ENCODE data around the gene SLC9A1. TPM values are rescaled to one million over a fixed set of nuclear protein-coding genes. Genes with fewer than 3 reads are reported as not detected.

The SLC9A1 gene
- total RNA-seq, 1 experiment from 2014 or later, result 21.7 TPM

- no peaks in the 10 kb centered on the region for H3K27me3 ChIP-seq (ENCODE audit: insufficient read depth, low read length)
- ATAC-seq (no peak), DNase-seq (ENCODE audit: low read depth, low spot score) (no peak)
- TF ChIP-seq POLR2A (IDR thresholded peaks at IDR 0.05; ENCODE audit: borderline replicate concordance, extremely low read depth, insufficient read depth, insufficient read length) (no peak), POLR2AphosphoS5 (IDR thresholded peaks at IDR 0.05; ENCODE audit: low read depth, low read length) (no peak), CBX3 (IDR thresholded peaks at IDR 0.05; ENCODE audit: low read depth) (no peak), YY1 (IDR thresholded peaks at IDR 0.05; ENCODE audit: extremely low read depth, insufficient replicate concordance, low read depth, low read length) (no peak), TCF7L2 (IDR thresholded peaks at IDR 0.05; ENCODE audit: borderline replicate concordance, extremely low read depth, insufficient read depth, insufficient read length) (no peak), ZNF274 (IDR thresholded peaks at IDR 0.05; ENCODE audit: low read depth, low read length) (no peak), EGR1 (IDR thresholded peaks at IDR 0.05; ENCODE audit: low read depth) (no peak), SIN3A (IDR thresholded peaks at IDR 0.05; ENCODE audit: low read depth) (no peak), RAD21 (IDR thresholded peaks at IDR 0.05; ENCODE audit: low read depth) (no peak), CTCF (IDR thresholded peaks at IDR 0.05 in 2 of 3, conservative IDR thresholded peaks at IDR 0.05 in 1 of 3; ENCODE audit: borderline replicate concordance in 1 of 3, insufficient read depth in 1 of 3, low read depth in 2 of 3, low read length in 2 of 3) (no peak), FOSL1 (IDR thresholded peaks at IDR 0.05; ENCODE audit: low read depth) (no peak), ELF1 (IDR thresholded peaks at IDR 0.05; ENCODE audit: borderline replicate concordance, low read depth) (no peak), JUND (IDR thresholded peaks at IDR 0.05) (no peak)
- ChIA-PET POLR2A (no interaction called here), CTCF (no interaction called here), RAD21 (ENCODE audit: low non-redundant PET in 1 of 2, low total read pairs in 2 of 2, uncharacterized antibody in 2 of 2, unreplicated experiment in 2 of 2) (no interaction called here)
- H3K4me1 ChIP-seq (ENCODE audit: control insufficient read depth in 1 of 2, insufficient read depth in 2 of 2, low read length in 2 of 2), result peaks cover 17 to 28% of the 10 kb centered on the region in 2 experiments
- no peak overlapping the region for H3K4me2 ChIP-seq (ENCODE audit: low read length)
- no TSS peak for BruUV-seq (replicated peaks)
- H3K9me3 ChIP-seq (ENCODE audit: control insufficient read depth in 1 of 2, insufficient read depth in 1 of 2, low read depth in 1 of 2, low read length in 2 of 2), result no peaks in the 10 kb centered on the region
- 0 out of 2 replicates have a peak, but pooled peaks cover 11% of the 10 kb centered on the region for H3K79me2 ChIP-seq (ENCODE audit: insufficient read depth, low read length)
- no peak overlapping the region for H3K27ac ChIP-seq (ENCODE audit: low read depth, low read length)
- H4K20me1 ChIP-seq (ENCODE audit: insufficient read depth), result no peaks in the 10 kb centered on the region
- intact Hi-C loops (cut with micrococcal nuclease), result no loop called here
- no peaks in the 10 kb centered on the region for H3K36me3 ChIP-seq (ENCODE audit: control insufficient read depth in 1 of 2, insufficient read depth in 2 of 2, low read length in 2 of 2)
- H3K9me2 ChIP-seq (ENCODE audit: insufficient read depth), result no peaks in the 10 kb centered on the region
- no peak overlapping the region for H3K9ac ChIP-seq (ENCODE audit: low read length)
- no peak overlapping the region for H2AFZ ChIP-seq (ENCODE audit: low read depth, low read length, poor library complexity, severe bottlenecking)
- no peak overlapping the region for H3K4me3 ChIP-seq (replicated peaks in 1 of 2; ENCODE audit: low read depth in 1 of 2, low read length in 2 of 2)
Measured at GRCh38 chr1:27118440-27118689, 36.6 kb downstream of the SLC9A1 start.
